ENCODE measurements around the gene PCDHGA2. TPM values are rescaled to one million over a fixed set of nuclear protein-coding genes. Genes with fewer than 3 reads are reported as not detected.
A peak's percentile ranks its signal among the peaks of the same experiment; 100 is the strongest.
"Not testable (repeated sequence)": the region's sequence is repeated elsewhere in the genome, so short reads cannot be mapped to it uniquely, and the experiment has no call there.

Gene PCDHGA2
- total RNA-seq, 1 donor from 2014 or later = 0.72 TPM

DNA sequence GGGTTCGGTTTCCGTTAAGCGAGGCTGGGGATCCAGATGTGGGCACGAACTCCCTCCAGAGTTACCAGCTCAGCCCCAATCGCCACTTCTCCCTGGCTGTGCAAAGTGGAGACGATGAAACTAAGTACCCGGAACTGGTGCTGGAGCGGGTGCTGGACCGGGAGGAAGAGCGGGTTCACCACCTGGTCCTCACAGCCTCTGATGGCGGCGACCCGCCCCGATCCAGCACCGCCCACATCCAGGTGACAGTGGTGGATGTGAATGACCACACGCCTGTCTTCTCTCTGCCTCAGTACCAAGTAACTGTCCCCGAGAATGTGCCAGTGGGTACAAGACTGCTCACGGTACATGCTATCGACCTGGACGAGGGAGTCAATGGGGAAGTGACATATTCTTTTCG lies 44.8 kb downstream of the PCDHGA2 start:
- Mint-ChIP-seq H3K36me3 (ENCODE audit: insufficient read depth) (peaks cover 13% of the 10 kb centered on the region), H3K27me3 (no peaks in the 10 kb centered on the region), H3K9me3 (ENCODE audit: low read depth) (peaks cover 48% of the 10 kb centered on the region), H3K4me1 (ENCODE audit: low read depth) (no peaks in the 10 kb centered on the region), H3K27ac (no peak overlapping the region), H3K4me3 (ENCODE audit: low read depth) (no peak overlapping the region)
- TF ChIP-seq, protein P1, sequence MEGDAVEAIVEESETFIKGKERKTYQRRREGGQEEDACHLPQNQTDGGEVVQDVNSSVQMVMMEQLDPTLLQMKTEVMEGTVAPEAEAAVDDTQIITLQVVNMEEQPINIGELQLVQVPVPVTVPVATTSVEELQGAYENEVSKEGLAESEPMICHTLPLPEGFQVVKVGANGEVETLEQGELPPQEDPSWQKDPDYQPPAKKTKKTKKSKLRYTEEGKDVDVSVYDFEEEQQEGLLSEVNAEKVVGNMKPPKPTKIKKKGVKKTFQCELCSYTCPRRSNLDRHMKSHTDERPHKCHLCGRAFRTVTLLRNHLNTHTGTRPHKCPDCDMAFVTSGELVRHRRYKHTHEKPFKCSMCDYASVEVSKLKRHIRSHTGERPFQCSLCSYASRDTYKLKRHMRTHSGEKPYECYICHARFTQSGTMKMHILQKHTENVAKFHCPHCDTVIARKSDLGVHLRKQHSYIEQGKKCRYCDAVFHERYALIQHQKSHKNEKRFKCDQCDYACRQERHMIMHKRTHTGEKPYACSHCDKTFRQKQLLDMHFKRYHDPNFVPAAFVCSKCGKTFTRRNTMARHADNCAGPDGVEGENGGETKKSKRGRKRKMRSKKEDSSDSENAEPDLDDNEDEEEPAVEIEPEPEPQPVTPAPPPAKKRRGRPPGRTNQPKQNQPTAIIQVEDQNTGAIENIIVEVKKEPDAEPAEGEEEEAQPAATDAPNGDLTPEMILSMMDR (IDR thresholded peaks at IDR 0.05; ENCODE audit: unreplicated experiment) = no peak
- DNase-seq (ENCODE audit: low spot score, unreplicated experiment) = no peak

DNA sequence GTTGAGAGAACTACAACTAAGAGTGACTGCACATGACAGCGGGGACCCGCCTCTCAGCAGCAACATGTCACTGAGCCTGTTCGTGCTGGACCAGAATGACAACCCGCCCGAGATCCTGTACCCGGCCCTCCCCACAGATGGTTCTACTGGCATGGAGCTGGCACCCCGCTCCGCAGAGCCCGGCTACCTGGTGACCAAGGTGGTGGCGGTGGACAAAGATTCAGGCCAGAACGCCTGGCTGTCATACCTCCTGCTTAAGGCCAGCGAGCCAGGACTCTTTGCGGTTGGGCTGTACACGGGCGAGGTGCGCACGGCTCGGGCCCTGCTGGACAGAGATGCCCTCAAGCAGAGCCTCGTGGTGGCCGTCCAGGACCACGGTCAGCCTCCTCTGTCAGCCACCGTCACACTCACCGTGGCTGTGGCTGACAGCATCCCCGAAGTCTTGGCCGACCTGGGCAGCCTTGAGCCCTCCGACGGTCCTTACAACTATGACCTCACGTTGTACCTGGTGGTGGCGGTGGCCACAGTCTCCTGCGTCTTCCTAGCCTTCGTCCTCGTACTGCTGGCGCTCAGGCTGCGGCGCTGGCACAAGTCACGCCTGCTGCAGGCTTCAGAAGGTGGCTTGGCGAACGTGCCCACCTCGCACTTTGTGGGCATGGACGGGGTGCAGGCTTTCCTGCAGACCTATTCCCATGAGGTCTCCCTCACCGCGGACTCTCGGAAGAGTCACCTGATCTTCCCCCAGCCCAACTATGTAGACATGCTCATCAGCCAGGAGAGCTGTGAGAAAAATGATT lies 46.1 kb downstream of the PCDHGA2 start:
- Mint-ChIP-seq H3K4me1 (ENCODE audit: low read depth) (no peaks in the 10 kb centered on the region), H3K36me3 (ENCODE audit: insufficient read depth) (peaks cover 16% of the 10 kb centered on the region), H3K27me3 (no peaks in the 10 kb centered on the region), H3K27ac (no peak overlapping the region), H3K4me3 (ENCODE audit: low read depth) (no peak overlapping the region), H3K9me3 (ENCODE audit: low read depth) (peaks cover 51% of the 10 kb centered on the region)
- DNase-seq (ENCODE audit: low spot score, unreplicated experiment) = no peak
- TF ChIP-seq, protein P1 (IDR thresholded peaks at IDR 0.05; ENCODE audit: unreplicated experiment) = no peak

DNA sequence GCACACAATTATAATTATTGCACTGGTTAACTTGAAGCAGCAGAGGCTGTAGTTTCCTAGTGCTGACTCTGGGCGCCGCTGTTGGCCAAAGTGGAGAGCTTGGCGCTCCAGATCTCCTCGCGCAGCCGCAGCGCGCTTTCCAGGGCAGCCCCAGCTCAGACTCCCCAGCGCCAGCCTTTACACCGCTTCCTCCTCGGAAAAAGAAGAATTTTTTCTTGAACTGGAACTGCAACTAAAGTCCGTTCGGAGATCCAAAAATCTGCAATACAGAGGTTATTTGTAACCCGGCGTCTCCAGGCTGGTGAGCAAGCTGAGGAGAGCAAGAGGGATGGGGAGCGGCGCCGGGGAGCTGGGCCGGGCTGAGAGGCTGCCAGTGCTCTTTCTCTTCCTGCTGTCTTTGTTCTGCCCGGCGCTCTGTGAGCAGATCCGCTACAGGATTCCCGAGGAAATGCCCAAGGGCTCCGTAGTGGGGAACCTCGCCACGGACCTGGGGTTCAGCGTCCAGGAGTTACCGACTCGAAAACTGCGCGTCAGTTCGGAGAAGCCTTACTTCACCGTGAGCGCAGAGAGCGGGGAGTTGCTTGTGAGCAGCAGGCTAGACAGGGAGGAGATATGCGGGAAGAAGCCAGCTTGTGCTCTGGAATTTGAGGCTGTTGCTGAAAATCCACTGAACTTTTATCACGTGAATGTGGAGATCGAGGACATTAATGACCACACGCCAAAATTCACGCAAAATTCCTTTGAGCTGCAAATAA lies 49.2 kb downstream of the PCDHGA2 start, which contains the start of gene PCDHGB4:
Gene PCDHGB4 (plus strand): TSS at position 142 of the 755 bp plus-strand sequence. CDS start 187 bp downstream, at position 329.
- DNase-seq (ENCODE audit: low spot score, unreplicated experiment); H3K27me3 Mint-ChIP-seq: not testable (repeated sequence)
- peak within 1 kb of the TSS; percentile 77 for H3K27ac Mint-ChIP-seq

DNA sequence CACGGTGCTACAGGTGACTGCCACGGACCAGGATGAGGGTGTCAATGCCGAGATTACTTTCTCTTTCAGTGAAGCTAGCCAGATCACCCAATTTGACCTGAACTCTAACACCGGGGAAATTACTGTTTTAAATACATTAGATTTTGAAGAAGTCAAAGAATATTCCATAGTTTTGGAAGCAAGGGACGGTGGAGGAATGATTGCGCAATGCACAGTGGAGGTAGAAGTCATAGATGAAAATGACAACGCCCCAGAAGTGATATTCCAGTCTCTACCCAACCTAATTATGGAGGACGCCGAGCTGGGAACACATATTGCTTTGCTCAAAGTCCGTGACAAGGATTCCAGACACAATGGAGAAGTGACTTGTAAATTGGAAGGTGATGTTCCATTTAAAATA lies 50.1 kb downstream of the PCDHGA2 start:
- no peak for DNase-seq (ENCODE audit: low spot score, unreplicated experiment)
- Mint-ChIP-seq H3K9me3 (ENCODE audit: low read depth) (peaks cover 58% of the 10 kb centered on the region), H3K36me3 (ENCODE audit: insufficient read depth) (peaks cover 39% of the 10 kb centered on the region), H3K4me3 (ENCODE audit: low read depth) (peak overlapping the region; percentile 11), H3K27me3 (no peaks in the 10 kb centered on the region), H3K4me1 (ENCODE audit: low read depth) (no peaks in the 10 kb centered on the region), H3K27ac (peak overlapping the region; percentile 16)
- TF ChIP-seq, protein P1 (IDR thresholded peaks at IDR 0.05; ENCODE audit: unreplicated experiment) = no peak

More for the DNA sequence above, 49.2 kb downstream of the PCDHGA2 start, which contains the start of gene PCDHGB4:
- H3K9me3 Mint-ChIP-seq (ENCODE audit: low read depth) = peaks cover 58% of the 10 kb centered on the region
- H3K4me3 Mint-ChIP-seq (ENCODE audit: low read depth) = peak within 1 kb of the TSS; percentile 76
- H3K36me3 Mint-ChIP-seq (ENCODE audit: insufficient read depth) = peaks cover 34% of the 10 kb centered on the region
- TF ChIP-seq, protein P1 (IDR thresholded peaks at IDR 0.05; ENCODE audit: unreplicated experiment) = peak; percentile 49
- H3K4me1 Mint-ChIP-seq (ENCODE audit: low read depth) = not testable (repeated sequence)

Measured in progenitor cell of endocrine pancreas (in vitro differentiated cells).